ENCODE results near the gene ZBTB20.

DNA sequence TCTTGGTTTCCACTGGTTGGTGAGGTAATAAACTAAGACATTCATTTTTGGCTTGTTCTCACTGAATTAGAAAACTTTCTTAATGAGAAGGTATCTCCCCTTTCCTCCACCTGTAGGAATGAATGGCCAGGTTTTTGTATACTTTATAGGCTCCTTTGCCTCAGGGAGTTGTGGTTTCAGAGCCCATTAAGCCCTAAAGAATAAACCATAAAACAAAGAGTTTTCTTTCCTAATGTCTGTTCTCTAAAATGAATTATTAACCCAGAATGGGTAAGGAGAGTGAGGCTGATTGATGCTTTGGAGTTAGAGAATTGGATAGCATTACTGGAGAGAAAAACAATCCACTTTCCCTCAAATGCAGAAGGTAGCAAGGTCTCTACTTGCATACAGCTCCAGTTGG is 785.7 kb downstream of the ZBTB20 start:
- TF ChIP-seq POLR2AphosphoS5 (IDR thresholded peaks at IDR 0.05) (no peak), CTCF (IDR thresholded peaks at IDR 0.05) (no peak)

All from stomach (tissue), 4 donors.